Chondrocyte (in vitro differentiated cells): ENCODE measurements around the gene DMD. TPM values are rescaled to one million over a fixed set of nuclear protein-coding genes. Genes with fewer than 3 reads are reported as not detected.
"Not testable (repeated sequence)": the region's sequence is repeated elsewhere in the genome, so short reads cannot be mapped to it uniquely, and the experiment has no call there.

ENCODE experiments used
- DNase-seq: peaks from one replicate; pipeline ENCODE4 v3.0.0; 2021; ENCODE audit warnings: mixed read lengths, low spot score
- H3K27ac Mint-ChIP-seq: one replicate; pipeline ENCODE4 v1.8.0; 2021; ENCODE audit warnings: mild to moderate bottlenecking, moderate library complexity, mixed read lengths; ENCODE audit not compliant: unreplicated experiment
- H3K27me3 Mint-ChIP-seq: 2 replicates; pipeline ENCODE4 v1.8.0; 2021; ENCODE audit warnings: low read depth, mixed read lengths
- H3K36me3 Mint-ChIP-seq: 2 replicates; pipeline ENCODE4 v1.8.0; 2021; ENCODE audit warnings: low read depth, mixed read lengths
- H3K4me1 Mint-ChIP-seq: 2 replicates; pipeline ENCODE4 v1.8.0; 2021; ENCODE audit warnings: low read depth, mild to moderate bottlenecking, mixed read lengths
- H3K4me3 Mint-ChIP-seq: one replicate; pipeline ENCODE4 v1.8.0; 2021; ENCODE audit warnings: mild to moderate bottlenecking, moderate library complexity, mixed read lengths; ENCODE audit not compliant: unreplicated experiment
- H3K9me3 Mint-ChIP-seq: 2 replicates; pipeline ENCODE4 v1.8.0; 2021; ENCODE audit warnings: low read depth, mixed read lengths
- total RNA-seq: library from RNA; stranded (reverse); gene quantifications from 3 replicates; pipeline ENCODE4 v1.2.1, GENCODE V29; 2021
- TF ChIP-seq, protein P1 (sequence below): fragments of 200-600 bp; sonication (generic); IDR thresholded peaks from 2 replicates; pipeline ENCODE4 v1.5.0; 2021; ENCODE audit warnings: antibody characterized with exemption, mild to moderate bottlenecking, moderate library complexity

DMD gene
- total RNA-seq, 1 donor from 2014 or later, result 201 TPM

DNA sequence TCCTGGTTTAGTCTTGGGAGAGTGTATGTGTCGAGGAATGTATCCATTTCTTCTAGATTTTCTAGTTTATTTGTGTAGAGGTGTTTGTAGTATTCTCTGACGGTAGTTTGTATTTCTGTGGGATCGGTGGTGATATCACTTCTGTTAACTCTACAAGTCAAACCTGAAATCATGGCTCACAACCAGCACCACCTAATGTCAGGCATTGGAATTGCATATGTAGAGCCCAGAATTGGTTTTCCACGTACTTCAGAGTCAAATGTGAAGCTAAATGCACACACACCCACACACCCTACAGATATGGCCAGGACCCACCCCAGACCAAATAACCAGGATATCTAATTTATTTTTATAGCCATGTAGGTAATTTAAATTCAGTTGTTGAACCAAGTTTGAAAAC, 964.7 kb downstream of the DMD start:
- not testable (repeated sequence) for H3K27ac Mint-ChIP-seq, H3K4me3 Mint-ChIP-seq, H3K4me1 Mint-ChIP-seq, DNase-seq, H3K36me3 Mint-ChIP-seq, H3K9me3 Mint-ChIP-seq, H3K27me3 Mint-ChIP-seq
- TF ChIP-seq, protein P1, sequence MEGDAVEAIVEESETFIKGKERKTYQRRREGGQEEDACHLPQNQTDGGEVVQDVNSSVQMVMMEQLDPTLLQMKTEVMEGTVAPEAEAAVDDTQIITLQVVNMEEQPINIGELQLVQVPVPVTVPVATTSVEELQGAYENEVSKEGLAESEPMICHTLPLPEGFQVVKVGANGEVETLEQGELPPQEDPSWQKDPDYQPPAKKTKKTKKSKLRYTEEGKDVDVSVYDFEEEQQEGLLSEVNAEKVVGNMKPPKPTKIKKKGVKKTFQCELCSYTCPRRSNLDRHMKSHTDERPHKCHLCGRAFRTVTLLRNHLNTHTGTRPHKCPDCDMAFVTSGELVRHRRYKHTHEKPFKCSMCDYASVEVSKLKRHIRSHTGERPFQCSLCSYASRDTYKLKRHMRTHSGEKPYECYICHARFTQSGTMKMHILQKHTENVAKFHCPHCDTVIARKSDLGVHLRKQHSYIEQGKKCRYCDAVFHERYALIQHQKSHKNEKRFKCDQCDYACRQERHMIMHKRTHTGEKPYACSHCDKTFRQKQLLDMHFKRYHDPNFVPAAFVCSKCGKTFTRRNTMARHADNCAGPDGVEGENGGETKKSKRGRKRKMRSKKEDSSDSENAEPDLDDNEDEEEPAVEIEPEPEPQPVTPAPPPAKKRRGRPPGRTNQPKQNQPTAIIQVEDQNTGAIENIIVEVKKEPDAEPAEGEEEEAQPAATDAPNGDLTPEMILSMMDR, result peak; percentile 61

DNA sequence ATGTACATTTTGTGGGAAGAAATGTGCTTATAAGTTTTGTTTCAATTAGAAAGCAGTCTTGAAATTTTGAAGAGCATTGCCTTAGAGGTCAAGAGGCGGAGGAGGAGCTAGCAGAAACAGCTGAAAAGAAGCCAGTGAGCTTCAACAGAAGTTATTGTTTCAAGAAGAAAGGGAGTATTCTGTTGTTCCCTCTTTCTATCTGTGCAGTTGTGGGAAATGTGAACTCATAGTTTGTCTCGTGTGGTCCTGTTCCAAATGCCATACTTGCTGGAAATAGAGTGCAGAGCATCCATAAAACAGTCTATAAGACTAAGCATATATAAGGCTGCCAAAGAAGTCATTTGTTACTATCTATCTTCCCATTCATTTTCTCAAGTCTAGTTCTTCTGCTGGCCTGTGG, 1015.7 kb downstream of the DMD start:
- H3K27ac Mint-ChIP-seq, result no peak overlapping the region
- TF ChIP-seq, protein P1, result no peak
- no peaks in the 10 kb centered on the region for H3K27me3 Mint-ChIP-seq
- no peak for DNase-seq
- H3K4me1 Mint-ChIP-seq, result no peaks in the 10 kb centered on the region
- peaks cover 7% of the 10 kb centered on the region for H3K9me3 Mint-ChIP-seq
- no peaks in the 10 kb centered on the region for H3K36me3 Mint-ChIP-seq
- H3K4me3 Mint-ChIP-seq, result no peak overlapping the region

DNA sequence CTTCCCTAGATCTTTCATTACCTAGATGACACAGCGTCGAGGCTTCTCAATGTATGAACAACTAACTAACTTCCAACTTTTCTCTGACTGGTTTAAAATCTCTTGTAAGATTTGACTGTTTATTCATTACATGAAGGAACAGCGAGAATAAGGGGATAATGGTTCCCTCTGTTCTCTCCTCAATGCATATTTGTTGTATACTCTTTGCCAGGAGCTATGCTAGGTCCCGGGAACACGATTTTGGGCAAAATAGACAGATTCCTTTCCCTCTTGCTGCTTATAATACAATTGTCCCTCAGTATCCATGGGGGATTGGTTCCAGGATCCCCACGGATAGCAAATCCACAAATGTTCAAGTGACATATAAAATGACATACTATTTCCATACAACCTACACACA, 1020.0 kb downstream of the DMD start:
- TF ChIP-seq, protein P1, result no peak
- no peaks in the 10 kb centered on the region for H3K4me1 Mint-ChIP-seq
- H3K27me3 Mint-ChIP-seq, result no peaks in the 10 kb centered on the region
- no peak overlapping the region for H3K4me3 Mint-ChIP-seq
- no peak overlapping the region for H3K27ac Mint-ChIP-seq
- H3K9me3 Mint-ChIP-seq, result peaks cover 7% of the 10 kb centered on the region
- no peak for DNase-seq
- H3K36me3 Mint-ChIP-seq, result no peaks in the 10 kb centered on the region

DNA sequence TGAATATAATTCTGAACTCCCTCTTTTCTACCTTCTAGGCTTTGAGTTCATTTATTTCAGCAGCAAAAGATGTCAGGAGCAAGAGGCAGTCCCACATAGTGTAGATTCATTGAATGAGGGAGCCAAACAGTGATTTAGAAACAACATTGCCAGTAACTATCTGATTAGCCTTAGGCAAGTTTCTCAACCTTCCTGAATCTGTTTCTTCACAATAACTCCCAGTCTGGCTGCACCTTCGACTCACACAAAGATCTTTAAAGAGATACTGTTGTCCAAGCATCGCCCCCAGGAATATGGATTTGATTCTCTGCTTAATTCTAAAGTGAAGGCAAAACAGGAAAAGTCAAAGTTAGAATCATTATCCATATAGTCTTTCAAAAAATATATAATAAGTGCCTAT, 1026.2 kb downstream of the DMD start:
- H3K4me3 Mint-ChIP-seq, result no peak overlapping the region
- no peak for DNase-seq
- no peaks in the 10 kb centered on the region for H3K9me3 Mint-ChIP-seq
- no peaks in the 10 kb centered on the region for H3K36me3 Mint-ChIP-seq
- no peaks in the 10 kb centered on the region for H3K27me3 Mint-ChIP-seq
- H3K27ac Mint-ChIP-seq, result no peak overlapping the region
- TF ChIP-seq, protein P1, result no peak
- no peaks in the 10 kb centered on the region for H3K4me1 Mint-ChIP-seq

DNA sequence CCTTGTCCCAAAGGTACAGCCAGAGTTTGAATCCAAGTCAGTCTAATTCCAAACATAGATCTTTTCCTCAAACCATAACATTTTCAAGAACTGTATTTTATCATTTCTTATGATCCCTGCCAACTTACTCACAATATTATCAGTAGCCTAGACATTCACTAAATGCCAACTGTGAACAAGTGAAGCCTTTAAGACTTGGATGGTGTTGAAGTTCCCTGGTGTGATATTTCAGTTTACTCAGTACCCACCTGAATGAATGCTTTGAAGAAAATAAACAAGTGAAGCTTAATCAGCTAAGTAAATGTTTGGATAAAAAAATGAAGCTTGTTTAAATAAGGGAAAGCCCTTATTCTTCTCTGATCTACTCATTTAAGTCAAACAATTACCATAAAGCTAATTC, 1028.3 kb downstream of the DMD start:
- no peaks in the 10 kb centered on the region for H3K9me3 Mint-ChIP-seq
- TF ChIP-seq, protein P1, result no peak
- no peak for DNase-seq
- no peak overlapping the region for H3K4me3 Mint-ChIP-seq
- H3K27me3 Mint-ChIP-seq, result no peaks in the 10 kb centered on the region
- no peaks in the 10 kb centered on the region for H3K4me1 Mint-ChIP-seq
- no peak overlapping the region for H3K27ac Mint-ChIP-seq
- no peaks in the 10 kb centered on the region for H3K36me3 Mint-ChIP-seq
